8988T (cell line): Measurements from ENCODE around the gene SUPT3H.
"Not testable (repeated sequence)": the region's sequence is repeated elsewhere in the genome, so short reads cannot be mapped to it uniquely, and the experiment has no call there.

ENCODE experiments used
- DNase-seq: peaks from one replicate; pipeline ENCODE4 v3.0.0; 2011

The SUPT3H gene

DNA sequence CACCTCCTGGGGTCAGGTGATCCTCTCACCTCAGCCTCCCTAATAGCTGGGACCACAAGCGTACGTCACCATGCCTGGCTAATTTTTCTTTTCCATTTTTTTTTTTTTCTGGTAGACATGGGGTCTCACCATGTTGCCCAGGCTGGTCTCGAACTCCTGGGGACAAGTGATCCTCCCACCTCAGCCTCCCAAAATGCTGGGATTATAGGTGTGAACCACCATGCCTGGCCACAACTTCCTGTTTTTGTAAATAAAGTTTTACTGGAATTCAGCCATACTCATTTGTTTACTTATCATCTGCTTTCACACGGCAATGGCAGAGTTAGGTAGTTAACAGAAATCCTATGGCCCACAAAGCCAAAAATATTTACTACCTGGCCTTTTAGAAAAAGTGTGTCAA, 57.4 kb downstream of the SUPT3H start:
- DNase-seq, result no peak

- DNase-seq, result no peak
Measured at GRCh38 chr6:45314146-45314545, 63.6 kb downstream of the SUPT3H start.

- DNase-seq, result no peak
Measured at GRCh38 chr6:45310118-45310788, 67.5 kb downstream of the SUPT3H start.

DNA sequence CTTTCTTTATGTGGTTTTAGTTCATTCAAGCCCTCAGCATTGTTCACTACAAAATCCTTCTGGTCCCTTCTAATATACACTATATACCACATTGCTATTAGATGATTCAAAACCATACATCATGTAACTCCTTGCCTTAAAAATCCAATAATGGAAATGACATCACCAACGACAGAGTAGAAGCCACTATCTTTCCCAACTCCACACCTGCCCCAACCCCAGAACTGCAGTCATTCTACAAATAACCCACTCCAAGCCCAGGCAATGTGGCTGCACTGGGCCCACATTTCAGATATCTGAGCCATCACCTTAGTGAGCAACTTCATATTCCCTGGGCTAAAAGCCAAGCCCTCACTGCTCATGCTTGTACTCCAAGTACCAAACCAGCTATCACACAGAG, 72.2 kb downstream of the SUPT3H start:
- DNase-seq, result no peak

- DNase-seq, result no peak
Measured at GRCh38 chr6:45302832-45303231, 74.9 kb downstream of the SUPT3H start.

DNA sequence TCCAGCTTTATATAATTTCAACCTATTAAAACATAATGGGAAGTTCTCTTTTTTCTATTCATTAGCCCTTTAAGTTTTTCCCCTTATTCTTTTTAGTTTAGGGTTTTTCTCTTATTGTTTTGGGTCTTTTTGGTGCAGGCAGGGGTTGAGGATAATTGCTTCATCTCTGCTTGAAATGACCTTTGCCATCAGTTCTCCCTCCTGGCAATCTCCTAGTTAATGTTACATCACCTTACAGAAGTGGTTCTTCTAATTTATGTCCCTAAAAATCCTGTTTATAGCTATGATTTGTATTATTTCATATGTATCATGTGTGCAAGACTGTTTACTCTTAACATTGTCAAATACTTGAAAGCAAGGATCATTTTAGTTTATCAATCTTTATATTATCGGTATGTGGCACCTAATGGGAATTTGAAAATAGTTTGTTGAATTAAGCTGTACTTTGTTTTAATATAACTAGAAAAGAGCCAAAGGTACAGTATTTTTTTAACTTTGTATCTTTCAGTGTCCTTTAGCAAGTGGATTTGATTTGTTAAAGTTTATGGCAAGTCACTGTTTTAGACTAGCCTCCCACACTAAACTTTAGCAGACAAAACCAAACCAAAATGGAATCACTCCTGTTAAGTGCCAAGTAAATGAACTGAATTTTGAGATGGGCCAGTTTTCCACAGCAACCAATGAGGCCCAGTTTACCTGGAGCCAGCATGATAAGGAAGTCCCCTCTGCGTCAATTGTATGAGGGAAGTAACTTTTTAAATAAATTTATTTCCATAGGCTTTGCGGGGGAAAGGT, 76.2 kb downstream of the SUPT3H start:
- DNase-seq, result no peak

DNA sequence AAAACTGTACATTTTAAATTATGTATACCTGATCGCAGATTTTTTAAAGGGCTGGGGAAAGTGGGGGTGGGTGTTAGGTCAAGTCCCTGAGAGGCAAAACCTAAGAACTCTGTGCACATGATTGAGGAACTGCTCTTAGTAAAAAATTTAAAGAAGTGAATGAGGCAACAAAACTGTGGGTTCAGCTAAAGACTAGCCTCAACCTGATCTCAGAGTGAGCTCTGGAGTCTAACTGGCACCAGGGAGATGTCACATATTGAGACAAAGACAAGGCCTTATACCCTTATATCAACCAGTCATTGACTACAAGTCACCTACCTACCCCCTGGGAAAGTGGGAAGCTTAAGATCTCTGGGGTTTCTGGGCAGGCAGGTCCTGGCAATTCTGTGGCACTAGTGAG, 77.0 kb downstream of the SUPT3H start:
- no peak for DNase-seq

DNA sequence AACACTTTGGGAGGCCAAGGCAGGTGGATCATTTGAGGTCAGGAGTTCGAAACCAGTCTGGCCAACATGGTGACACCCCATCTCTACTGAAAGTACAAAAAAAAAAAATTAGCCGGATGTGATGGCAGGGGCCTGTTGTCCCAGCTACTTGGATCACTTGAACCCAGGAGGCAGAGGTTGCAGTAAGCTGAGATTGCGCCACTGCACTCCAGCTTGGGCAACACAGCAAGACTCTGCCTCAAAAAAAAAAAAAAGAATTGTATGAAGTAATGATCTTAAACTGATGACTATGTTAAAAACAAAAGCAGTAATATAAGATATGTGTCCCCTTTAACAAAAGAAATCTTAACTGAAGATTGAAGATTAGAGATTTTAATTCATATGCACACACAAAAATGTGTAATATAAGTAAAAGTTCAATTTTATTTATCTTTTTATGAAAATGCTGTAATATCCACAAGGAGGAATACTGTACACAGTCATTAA, 78.6 kb downstream of the SUPT3H start:
- DNase-seq, result no peak

- DNase-seq, result no peak
Measured at GRCh38 chr6:45297320-45297719, 80.4 kb downstream of the SUPT3H start.

DNA sequence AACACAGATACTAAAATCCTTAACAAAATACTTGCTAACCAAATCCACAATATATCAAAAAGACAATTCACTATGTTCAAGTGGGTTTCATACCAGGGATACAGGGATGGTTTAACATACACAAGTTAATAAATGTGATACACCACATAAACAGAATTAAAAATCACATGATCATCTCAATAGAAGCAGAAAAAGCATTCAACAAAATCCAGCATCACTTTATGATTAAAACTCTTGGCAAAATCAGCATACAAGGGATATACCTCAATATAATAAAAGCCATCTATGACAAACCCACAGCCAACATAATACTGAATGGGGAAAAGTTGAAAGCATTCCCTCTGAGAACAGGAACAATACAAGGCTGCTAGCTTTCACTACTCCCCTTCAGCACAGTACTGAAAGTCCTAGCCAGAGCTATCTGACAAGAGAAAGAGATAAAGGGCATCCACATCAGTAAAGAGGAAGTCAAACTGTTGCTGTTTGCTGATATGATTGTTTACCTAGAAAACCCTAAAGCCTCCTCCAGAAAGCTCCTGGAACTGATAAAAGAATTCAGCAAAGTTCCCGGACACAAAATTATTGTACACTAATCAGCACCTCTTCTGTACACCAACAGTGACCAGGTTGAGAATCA, 83.6 kb downstream of the SUPT3H start:
- not testable (repeated sequence) for DNase-seq

DNA sequence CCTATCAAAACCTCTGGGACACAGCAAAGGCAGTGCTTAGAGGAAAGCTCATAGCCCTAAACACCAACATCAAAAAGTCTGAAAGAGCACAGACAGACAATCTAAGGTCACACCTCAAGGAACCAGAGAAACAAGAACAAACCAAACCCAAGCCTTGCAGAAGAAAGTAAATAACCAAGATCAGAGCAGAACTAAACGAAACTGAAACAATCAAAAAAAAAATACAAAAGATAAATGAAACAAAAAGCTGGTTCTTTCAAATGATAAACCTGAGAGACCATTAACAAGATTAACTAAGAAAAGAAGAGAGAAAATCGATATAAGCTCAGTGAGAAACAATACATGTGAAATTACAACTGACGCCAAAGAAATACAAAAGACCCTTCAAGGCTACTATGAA, 84.4 kb downstream of the SUPT3H start:
- no peak for DNase-seq

GRCh38 chr6:45289751-45290514, 87.8 kb downstream of the SUPT3H start:
- no peak for DNase-seq

- DNase-seq, result not testable (repeated sequence)
Measured at GRCh38 chr6:45286707-45287106, 91.0 kb downstream of the SUPT3H start.

GRCh38 chr6:45278367-45278766, 99.4 kb downstream of the SUPT3H start:
- DNase-seq, result no peak

- DNase-seq, result not testable (repeated sequence)
Measured at GRCh38 chr6:45277741-45278140, 100.0 kb downstream of the SUPT3H start.

DNA sequence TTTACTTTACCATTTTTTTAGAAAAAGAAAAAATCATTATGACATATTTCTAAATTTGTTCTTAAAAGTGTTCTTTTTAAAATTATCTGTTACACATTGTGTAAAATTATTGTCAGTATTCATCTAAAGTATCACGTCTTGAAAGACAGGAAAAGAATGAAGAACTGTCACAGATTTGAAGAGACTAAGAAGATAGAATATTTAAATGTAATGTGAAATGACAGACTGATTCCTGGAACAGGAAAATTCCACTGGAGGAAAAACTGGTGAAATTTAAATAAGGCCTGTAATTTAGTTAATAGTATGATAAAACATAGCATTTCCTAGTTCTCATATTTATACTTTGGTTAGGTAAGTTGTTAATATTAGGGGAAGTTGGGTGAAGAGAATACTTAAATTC, 102.4 kb downstream of the SUPT3H start:
- no peak for DNase-seq

- no peak for DNase-seq
Measured at GRCh38 chr6:45272626-45273025, 105.1 kb downstream of the SUPT3H start.

DNA sequence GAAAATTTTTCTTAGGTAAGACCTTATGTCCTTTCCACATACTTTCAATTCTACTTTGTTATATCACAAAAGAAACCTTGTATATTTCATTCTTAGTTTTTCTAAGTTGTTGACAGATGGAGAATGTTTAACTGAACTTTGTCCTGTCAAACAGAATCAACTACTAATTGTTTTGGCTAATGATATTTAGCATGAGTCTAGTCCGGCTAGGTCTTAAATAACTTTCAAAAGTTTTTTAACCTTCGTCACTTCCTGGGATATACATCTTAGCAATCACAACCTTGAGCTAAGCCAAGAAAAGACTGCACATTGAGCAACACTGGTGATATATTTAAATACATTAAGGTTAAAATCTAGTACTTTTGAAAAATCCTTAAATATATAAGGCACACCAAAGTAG, 112.5 kb downstream of the SUPT3H start:
- DNase-seq, result no peak

DNA sequence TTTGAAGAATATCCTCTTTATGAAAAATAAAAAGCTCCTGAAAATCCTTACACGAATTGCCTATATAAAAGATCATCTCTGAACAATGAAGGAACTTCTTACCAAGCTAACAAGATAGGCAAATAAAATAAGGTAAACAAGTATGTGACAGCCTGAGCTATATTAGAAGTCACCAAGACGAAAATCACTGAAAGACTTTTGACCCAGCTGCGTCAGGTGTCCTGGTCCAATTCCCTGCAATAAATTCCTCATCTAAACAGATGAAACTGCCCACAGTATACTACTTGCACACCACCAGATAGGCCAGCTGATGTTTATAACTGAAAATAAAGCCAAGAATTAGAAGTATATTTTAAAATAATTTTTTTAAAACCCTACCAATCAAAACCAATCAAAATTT, 117.0 kb downstream of the SUPT3H start:
- DNase-seq, result no peak

DNA sequence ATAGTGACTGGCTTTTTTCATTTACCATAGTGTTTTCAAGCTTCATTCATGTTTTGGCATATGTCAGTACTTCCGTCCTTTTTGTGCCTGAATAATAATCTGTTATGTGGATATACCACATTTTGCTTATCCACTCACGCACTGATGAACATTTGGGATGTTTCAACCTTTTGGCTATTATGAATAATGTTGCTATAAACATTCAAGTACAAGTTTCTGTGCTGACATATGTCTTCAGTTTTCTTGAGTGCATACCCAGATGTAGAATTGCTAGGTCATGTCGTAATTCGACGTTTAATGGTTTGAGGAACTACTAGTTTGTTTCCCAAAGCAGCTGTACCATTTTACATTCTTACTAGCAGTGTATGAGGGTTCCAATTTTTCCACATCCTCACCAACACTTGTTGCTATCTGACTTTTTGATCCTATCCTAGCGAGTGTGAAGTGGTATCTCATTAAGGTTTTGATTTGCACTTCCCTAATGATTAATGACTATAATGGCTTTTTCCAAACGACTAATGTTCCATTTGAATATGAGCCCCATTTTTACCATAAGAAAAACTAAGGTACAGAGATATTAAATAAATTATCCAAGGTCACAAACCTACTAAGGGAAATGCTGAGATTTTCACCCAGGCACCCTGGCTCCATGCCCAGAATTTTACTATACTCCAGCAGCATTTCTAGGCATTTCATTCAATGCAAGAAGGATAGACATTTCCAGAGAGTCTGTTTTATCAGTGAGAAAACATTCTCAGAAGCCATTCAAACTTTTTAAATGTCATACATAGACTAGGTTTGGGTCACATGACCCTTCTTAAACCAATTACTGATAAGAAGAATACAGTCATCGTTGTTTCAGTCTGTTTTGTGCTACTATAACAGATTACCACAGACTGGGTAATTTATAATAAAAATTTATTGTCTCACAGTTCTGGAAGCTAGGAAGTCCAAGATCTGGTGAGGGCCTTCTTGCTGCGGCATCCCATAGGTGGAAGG, 120.7 kb downstream of the SUPT3H start:
- DNase-seq, result no peak

DNA sequence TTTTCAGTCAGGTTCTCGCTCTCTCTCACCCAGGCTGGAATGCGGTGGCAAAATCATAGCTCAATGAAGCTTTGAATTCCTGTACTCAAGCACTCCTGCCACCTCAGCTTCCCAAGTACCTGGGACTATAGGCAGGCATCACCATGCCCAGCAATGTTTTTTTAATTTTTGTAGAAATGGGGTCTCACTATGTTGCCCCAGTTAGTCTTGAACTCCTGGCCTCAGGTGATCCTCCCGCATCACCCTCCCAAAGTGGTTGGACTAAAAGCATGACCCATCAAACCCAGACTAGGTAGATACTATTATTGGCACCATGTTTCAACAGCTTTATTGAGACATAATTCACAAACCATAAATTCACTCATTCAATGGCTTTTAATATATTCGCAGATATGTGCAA, 122.3 kb downstream of the SUPT3H start:
- no peak for DNase-seq

DNA sequence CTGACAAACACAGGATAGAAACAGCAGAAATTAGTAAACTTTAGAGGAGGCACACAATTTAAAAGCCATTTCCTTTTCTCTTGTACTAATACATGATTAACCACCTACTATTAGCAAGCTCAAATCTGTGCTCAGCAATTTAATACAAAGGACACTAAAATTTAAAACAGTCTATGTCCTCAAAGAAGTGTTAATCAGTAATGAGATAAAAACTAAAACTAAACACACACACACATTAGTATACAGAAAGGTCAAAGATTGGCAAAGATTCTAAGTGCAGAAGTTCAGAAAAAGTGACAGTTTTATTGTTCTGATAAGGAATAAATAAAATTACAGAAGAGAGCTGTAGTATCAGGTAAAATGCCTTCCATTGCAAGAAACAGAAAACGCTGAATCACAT, 123.5 kb downstream of the SUPT3H start:
- DNase-seq, result no peak
